Stimulated activated CD8-positive, alpha-beta memory T cell treated with anti-CD3 and anti-CD28 coated beads, Interleukin-4, amount 100 ng/mL, for 4 hours (primary cell): Measurements from ENCODE around the gene HKDC1.
"Not testable (repeated sequence)": the region's sequence is repeated elsewhere in the genome, so short reads cannot be mapped to it uniquely, and the experiment has no call there.

Experiments
- DNase-seq, 2 donors: peaks; one replicate each; pipeline ENCODE4 v3.0.0-alpha.2; 2020; ENCODE audit warnings: low read depth in 2 of 2, low spot score in 1 of 2

Gene HKDC1

GRCh38 chr10:69241575-69241974 lies 21.4 kb downstream of the HKDC1 start:
- no peak for DNase-seq

GRCh38 chr10:69242040-69242851 lies 22.1 kb downstream of the HKDC1 start:
- no peak for DNase-seq

- no peak for DNase-seq
Observed at GRCh38 chr10:69242852-69243212, 22.7 kb downstream of the HKDC1 start.

GRCh38 chr10:69243817-69244216 lies 23.7 kb downstream of the HKDC1 start:
- DNase-seq, result no peak

DNA sequence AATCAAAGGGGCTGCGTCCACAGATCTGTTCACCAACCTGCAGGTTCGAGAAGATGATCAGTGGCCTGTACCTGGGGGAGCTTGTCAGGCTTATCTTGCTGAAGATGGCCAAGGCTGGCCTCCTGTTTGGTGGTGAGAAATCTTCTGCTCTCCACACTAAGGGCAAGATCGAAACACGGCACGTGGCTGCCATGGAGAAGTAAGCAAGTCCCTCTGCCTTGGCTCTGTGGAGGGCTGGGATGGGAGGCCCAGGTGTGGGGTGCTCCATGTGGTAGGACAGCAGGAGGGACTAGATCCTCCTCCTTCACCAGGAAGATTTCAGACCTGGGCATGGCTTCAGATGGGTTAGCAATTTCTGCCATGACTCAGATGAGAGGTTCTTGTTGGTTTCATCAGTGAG lies 25.9 kb downstream of the HKDC1 start:
- no peak for DNase-seq

- DNase-seq, result no peak
Observed at GRCh38 chr10:69246581-69247312, 26.6 kb downstream of the HKDC1 start.

GRCh38 chr10:69247313-69247710 lies 27.2 kb downstream of the HKDC1 start:
- DNase-seq, result no peak

DNA sequence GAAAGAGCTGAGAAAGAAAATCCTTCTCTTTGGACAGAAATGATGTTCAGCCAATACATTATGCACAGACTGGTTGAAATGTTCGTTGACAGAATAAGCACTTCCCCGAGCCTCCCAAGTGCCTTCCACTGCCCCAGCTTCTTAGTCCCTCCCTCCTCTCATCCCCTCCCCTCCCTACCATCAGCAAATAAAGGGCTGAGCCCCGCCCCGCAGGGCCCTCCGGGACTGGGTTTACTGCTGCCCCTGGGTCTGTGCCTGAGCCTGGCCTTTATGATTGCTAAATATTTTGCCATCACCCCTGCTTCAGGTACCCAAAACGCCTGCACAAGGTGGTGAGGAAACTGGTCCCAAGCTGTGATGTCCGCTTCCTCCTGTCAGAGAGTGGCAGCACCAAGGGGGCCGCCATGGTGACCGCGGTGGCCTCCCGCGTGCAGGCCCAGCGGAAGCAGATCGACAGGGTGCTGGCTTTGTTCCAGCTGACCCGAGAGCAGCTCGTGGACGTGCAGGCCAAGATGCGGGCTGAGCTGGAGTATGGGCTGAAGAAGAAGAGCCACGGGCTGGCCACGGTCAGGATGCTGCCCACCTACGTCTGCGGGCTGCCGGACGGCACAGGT lies 28.1 kb downstream of the HKDC1 start:
- DNase-seq, result no peak

- no peak for DNase-seq
Observed at GRCh38 chr10:69250041-69250440, 29.9 kb downstream of the HKDC1 start.

GRCh38 chr10:69251417-69251816 lies 31.3 kb downstream of the HKDC1 start:
- DNase-seq, result not testable (repeated sequence)

- no peak for DNase-seq
Observed at GRCh38 chr10:69253171-69253570, 33.0 kb downstream of the HKDC1 start.

- no peak for DNase-seq
Observed at GRCh38 chr10:69254877-69255276, 34.7 kb downstream of the HKDC1 start.

DNA sequence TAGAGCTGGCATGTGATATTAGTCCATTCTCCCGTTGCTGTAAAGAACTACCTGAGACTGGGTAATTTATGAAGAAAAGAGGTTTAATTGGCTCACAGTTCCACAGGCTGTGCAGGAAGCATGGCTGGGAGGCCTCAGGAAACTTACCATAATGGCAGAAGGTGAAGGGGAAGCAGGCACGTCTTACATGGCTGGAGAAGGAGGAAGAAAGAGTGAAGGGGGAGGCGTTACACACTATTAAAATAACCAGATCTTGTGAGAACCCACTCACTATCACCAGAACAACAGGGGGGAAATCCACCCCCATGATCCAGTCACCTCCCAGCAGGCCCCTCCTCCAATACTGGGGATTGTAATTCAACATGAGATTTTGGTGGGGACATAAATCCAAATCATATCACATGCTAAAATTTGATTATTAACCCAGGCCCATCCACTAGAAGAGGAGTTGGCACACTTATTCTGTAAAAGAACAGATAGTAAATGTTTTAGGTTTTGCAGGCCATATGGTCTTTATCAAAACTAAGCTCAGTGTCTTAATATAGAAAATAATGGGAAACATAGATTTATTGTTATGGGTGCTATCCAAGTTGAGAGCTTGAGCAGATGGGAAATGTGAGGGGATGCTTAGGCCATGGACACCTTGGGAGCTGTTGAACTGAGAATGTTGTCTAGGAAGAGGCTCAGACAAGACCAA lies 39.6 kb downstream of the HKDC1 start:
- DNase-seq, result no peak

DNA sequence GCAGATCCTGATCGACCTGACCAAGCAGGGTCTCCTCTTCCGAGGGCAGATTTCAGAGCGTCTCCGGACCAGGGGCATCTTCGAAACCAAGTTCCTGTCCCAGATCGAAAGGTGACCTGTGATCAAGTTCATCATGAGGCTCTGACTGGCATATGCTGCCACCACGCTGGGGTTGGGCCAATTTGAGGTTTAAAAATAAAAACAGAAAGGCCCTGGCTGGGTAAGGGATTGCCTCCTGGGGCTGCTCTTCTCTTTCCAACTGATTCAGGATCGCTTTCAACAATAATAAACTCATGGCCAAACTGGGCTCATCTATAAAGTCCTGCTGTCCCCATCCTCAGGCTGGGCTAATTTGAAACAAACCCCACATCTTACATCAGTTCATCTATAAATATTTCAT lies 41.1 kb downstream of the HKDC1 start:
- DNase-seq, result no peak

GRCh38 chr10:69262292-69262751 lies 42.2 kb downstream of the HKDC1 start:
- DNase-seq, result no peak

GRCh38 chr10:69265521-69265920 lies 45.4 kb downstream of the HKDC1 start:
- DNase-seq, result no peak

DNA sequence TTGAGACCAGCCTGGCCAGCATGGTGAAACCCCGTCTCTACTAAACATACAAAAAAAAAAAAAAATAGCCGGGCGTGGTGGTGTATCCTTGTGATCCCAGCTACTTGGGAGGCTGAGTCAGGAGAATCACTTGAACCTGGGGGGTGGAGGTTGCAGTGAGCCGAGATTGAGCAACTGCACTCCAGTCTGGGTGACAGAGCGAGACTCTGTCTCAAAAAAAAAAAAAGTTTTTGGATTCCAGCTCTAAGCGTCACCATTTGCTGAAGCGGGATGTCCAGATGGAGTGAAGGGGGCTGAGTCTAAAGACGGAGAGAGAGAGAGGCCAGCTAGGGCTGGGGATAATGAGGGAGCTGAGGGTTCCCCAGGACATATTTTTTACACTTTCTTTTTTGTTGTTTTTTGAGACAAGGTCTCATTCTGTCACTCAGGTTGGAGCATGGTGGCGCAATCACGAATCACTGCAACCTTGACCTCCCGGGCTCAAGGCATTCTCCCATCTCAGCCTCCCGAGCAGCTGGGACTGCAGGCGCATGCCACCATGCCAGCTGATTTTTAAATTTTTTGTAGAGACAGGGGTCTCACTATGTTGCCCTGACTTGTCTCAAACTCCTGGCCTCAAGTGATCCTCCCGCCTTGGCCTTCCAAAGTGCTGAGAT lies 48.8 kb downstream of the HKDC1 start:
- no peak for DNase-seq

GRCh38 chr10:69269761-69270160 lies 49.6 kb downstream of the HKDC1 start:
- no peak for DNase-seq

GRCh38 chr10:69270990-69271389 lies 50.9 kb downstream of the HKDC1 start:
- no peak for DNase-seq

DNA sequence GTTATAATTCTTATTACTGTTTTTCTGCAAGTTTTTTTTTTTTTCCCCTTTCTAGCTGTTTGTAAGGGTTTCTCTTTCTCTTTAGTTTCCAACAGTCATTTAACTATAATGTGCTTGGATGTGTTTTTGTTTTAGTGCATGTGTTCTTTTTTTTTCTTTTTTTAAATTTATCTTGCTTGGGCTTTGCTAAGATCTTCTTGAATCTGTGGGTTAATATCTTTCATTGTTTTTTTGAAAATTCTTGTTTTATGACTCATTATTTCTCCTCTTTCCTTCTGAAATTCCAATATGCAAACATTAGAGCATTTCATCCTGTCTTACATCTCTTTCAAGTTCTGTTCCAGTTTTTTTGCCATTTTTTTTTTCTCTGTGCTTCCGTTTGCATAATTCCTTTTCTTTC lies 52.5 kb downstream of the HKDC1 start:
- DNase-seq, result no peak

DNA sequence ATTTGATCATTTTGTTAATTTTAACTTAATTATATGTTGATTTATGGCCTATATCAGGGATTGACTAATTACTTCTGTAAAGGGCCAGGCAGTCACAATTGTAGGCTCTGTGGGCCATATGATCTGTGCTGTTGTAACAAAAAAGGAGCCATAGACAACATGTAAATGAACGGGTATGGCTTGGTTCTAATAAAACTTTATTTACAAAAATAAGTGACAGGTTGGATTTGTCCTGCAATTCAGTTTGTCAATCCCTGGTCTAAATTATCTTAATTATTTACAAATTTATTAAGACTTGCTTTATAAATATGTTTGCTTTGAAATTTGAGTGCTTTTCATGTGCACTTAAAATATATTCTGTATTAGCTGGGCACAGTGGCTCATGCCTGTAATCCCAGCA lies 55.3 kb downstream of the HKDC1 start:
- no peak for DNase-seq
